ENCODE data around the gene CEP152. TPM values are rescaled to one million over a fixed set of nuclear protein-coding genes. Genes with fewer than 3 reads are reported as not detected.

Gene CEP152
- polyA plus RNA-seq, 1 experiment = 1.7 TPM

- Histone ChIP-seq H3K27ac (ENCODE audit: low read depth, low read length) (no peak overlapping the region), H3K9me3 (ENCODE audit: control insufficient read depth, insufficient read depth, low read length) (no peaks in the 10 kb centered on the region), H3K4me3 (ENCODE audit: low read depth, low read length) (no peak overlapping the region), H3K27me3 (ENCODE audit: control insufficient read depth, insufficient read depth, low read length) (no peaks in the 10 kb centered on the region)
- POLR2A ChIA-PET = no interaction called here
- no peak for DNase-seq (ENCODE audit: low read depth, low spot score)
- CTCF ChIA-PET = no interaction called here
- no peak for TF ChIP-seq CTCF (IDR thresholded peaks at IDR 0.05; ENCODE audit: low read depth, low read length)
These were observed 56.9 kb downstream of the CEP152 start for GRCh38 chr15:48754011-48754410.

- Histone ChIP-seq H3K4me3 (ENCODE audit: low read depth, low read length) (no peak overlapping the region), H3K9me3 (ENCODE audit: control insufficient read depth, insufficient read depth, low read length) (no peaks in the 10 kb centered on the region), H3K27me3 (ENCODE audit: control insufficient read depth, insufficient read depth, low read length) (no peaks in the 10 kb centered on the region), H3K27ac (ENCODE audit: low read depth, low read length) (no peak overlapping the region)
- TF ChIP-seq CTCF (IDR thresholded peaks at IDR 0.05; ENCODE audit: low read depth, low read length) = no peak
- CTCF ChIA-PET = interaction anchor here (0.7 to 1.2 kb wide), 2 partner anchors 50 to 58 kb away, joined by 3 to 4 read pairs; no protein-coding TSS in a partner anchor
- POLR2A ChIA-PET = no interaction called here
- no peak for DNase-seq (ENCODE audit: low read depth, low spot score)
These were observed 59.3 kb downstream of the CEP152 start for GRCh38 chr15:48751595-48751994.

GRCh38 chr15:48748535-48748934 is 62.3 kb downstream of the CEP152 start:
- CTCF ChIA-PET = no interaction called here
- Histone ChIP-seq H3K4me3 (ENCODE audit: low read depth, low read length) (no peak overlapping the region), H3K9me3 (ENCODE audit: control insufficient read depth, insufficient read depth, low read length) (no peaks in the 10 kb centered on the region), H3K27me3 (ENCODE audit: control insufficient read depth, insufficient read depth, low read length) (no peaks in the 10 kb centered on the region), H3K27ac (ENCODE audit: low read depth, low read length) (no peak overlapping the region)
- DNase-seq (ENCODE audit: low read depth, low spot score) = no peak
- TF ChIP-seq CTCF (IDR thresholded peaks at IDR 0.05; ENCODE audit: low read depth, low read length) = no peak
- POLR2A ChIA-PET = no interaction called here

- no peak for TF ChIP-seq CTCF (IDR thresholded peaks at IDR 0.05; ENCODE audit: low read depth, low read length)
- Histone ChIP-seq H3K27ac (ENCODE audit: low read depth, low read length) (no peak overlapping the region), H3K27me3 (ENCODE audit: control insufficient read depth, insufficient read depth, low read length) (no peaks in the 10 kb centered on the region), H3K9me3 (ENCODE audit: control insufficient read depth, insufficient read depth, low read length) (peaks cover 3% of the 10 kb centered on the region), H3K4me3 (ENCODE audit: low read depth, low read length) (no peak overlapping the region)
- ChIA-PET CTCF (no interaction called here), POLR2A (no interaction called here)
- DNase-seq (ENCODE audit: low read depth, low spot score) = no peak
These were observed 77.3 kb downstream of the CEP152 start for GRCh38 chr15:48733615-48734014.

GRCh38 chr15:48730506-48730905 is 80.4 kb downstream of the CEP152 start:
- Histone ChIP-seq H3K9me3 (ENCODE audit: control insufficient read depth, insufficient read depth, low read length) (peaks cover 2% of the 10 kb centered on the region), H3K27ac (ENCODE audit: low read depth, low read length) (no peak overlapping the region), H3K27me3 (ENCODE audit: control insufficient read depth, insufficient read depth, low read length) (no peaks in the 10 kb centered on the region), H3K4me3 (ENCODE audit: low read depth, low read length) (no peak overlapping the region)
- no peak for TF ChIP-seq CTCF (IDR thresholded peaks at IDR 0.05; ENCODE audit: low read depth, low read length)
- POLR2A ChIA-PET = no interaction called here
- DNase-seq (ENCODE audit: low read depth, low spot score) = no peak
- CTCF ChIA-PET = no interaction called here
